RCC 7860 (cell line): ENCODE results near the gene PEMT.
A peak's percentile ranks its signal among the peaks of the same experiment; 100 is the strongest.

Source experiments
- DNase-seq: peaks from one replicate; pipeline ENCODE4 v3.0.0-alpha.2; 2015; ENCODE audit warnings: low spot score
- FAIRE-seq: peaks from 2 replicates; lab custom pipeline; 2012; peaks lifted over from hg19 to GRCh38; lab: Jason Lieb, UNC

PEMT gene

GRCh38 chr17:17505151-17505550 is 86.4 kb downstream of the PEMT start:
- FAIRE-seq: no peak
- no peak for DNase-seq

- FAIRE-seq: no peak
- no peak for DNase-seq
Observed at GRCh38 chr17:17504341-17505140, 87.0 kb downstream of the PEMT start.

- FAIRE-seq: no peak
- no peak for DNase-seq
Observed at GRCh38 chr17:17503566-17504130, 87.9 kb downstream of the PEMT start.

GRCh38 chr17:17502741-17503565 is 88.6 kb downstream of the PEMT start:
- DNase-seq (no peak), FAIRE-seq (no peak)

GRCh38 chr17:17500999-17501605 is 90.4 kb downstream of the PEMT start:
- DNase-seq: no peak
- FAIRE-seq: no peak

GRCh38 chr17:17499402-17500145 is 91.9 kb downstream of the PEMT start:
- DNase-seq (no peak), FAIRE-seq (no peak)

GRCh38 chr17:17498606-17499301 is 92.8 kb downstream of the PEMT start:
- no peak for DNase-seq
- no peak for FAIRE-seq

- DNase-seq (no peak), FAIRE-seq (no peak)
Observed at GRCh38 chr17:17497845-17498520, 93.5 kb downstream of the PEMT start.

- no peak for DNase-seq
- FAIRE-seq: no peak
Observed at GRCh38 chr17:17497065-17497844, 94.3 kb downstream of the PEMT start.

- no peak for FAIRE-seq
- peak; percentile 22 for DNase-seq
Observed at GRCh38 chr17:17496189-17497064, 95.1 kb downstream of the PEMT start, which contains the start of gene RASD1. Gene RASD1, minus strand, starts transcription at chr17:17496395. Its CDS starts 214 bp downstream, at chr17:17496181.

- DNase-seq: no peak
- FAIRE-seq: no peak
Observed at GRCh38 chr17:17495536-17496188, 95.8 kb downstream of the PEMT start.

- DNase-seq: no peak
- no peak for FAIRE-seq
Observed at GRCh38 chr17:17494870-17495535, 96.5 kb downstream of the PEMT start.

GRCh38 chr17:17494499-17494869 is 97.0 kb downstream of the PEMT start:
- DNase-seq (no peak), FAIRE-seq (no peak)

- no peak for FAIRE-seq
Observed at GRCh38 chr17:17493986-17494466, 97.5 kb downstream of the PEMT start.

GRCh38 chr17:17493249-17493985 is 98.1 kb downstream of the PEMT start:
- no peak for DNase-seq

More at GRCh38 chr17:17493986-17494466, 97.5 kb downstream of the PEMT start:
- no peak for DNase-seq

GRCh38 chr17:17492571-17492970 is 98.9 kb downstream of the PEMT start:
- DNase-seq: no peak
- no peak for FAIRE-seq

More at GRCh38 chr17:17493249-17493985, 98.1 kb downstream of the PEMT start:
- FAIRE-seq: no peak
